ENCODE measurements around the gene PACRGL.
"Not testable (repeated sequence)": the region's sequence is repeated elsewhere in the genome, so short reads cannot be mapped to it uniquely, and the experiment has no call there.

Gene PACRGL

DNA sequence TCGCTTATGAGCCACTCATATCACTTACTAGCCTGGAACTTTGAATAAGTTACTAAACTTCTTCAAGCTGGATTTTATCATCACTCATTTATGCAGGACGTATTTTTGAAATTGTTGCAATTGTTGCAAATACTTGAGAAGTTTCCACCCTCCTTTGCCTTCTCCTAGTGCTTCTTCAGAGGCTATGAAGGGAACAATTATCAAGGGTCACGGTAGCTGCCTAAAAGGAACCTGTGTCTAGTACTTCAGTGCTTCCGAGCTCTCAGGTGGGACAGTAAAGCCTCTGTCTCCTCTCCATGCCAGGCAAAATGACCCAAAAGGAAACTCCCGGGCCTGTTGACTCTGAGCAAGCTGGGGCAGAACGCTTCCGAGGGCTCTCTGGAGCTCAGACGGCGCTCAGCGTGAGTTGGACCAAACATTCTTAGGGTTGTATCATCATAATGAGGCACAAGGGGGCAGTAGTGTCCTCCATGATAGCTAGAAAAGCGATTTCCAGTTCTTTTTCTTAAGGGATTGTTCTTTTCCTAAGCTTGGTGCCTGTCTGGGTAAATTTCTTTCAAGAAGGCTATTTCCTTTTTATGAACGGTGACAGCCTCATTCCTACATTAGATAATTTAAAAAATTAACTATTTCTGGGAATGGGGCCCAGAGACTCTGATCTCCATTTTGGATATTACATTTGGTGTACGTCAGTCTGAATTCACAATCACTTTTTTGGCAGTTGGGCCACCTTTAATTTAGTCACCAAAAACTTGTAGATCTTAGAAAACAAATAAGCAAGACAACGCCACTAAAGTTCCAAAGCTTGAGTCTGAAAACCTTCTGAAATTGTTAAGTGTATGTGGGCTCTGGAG is 73.1 kb downstream of the PACRGL start:
- no peak overlapping the region for H3K9ac ChIP-seq (ENCODE audit: low read length)
- H2AFZ ChIP-seq (ENCODE audit: low read depth, low read length, severe bottlenecking): no peak overlapping the region
- H3K9me3 ChIP-seq (ENCODE audit: insufficient read depth, low read length): no peaks in the 10 kb centered on the region
- H4K20me1 ChIP-seq (ENCODE audit: low read depth, low read length): no peaks in the 10 kb centered on the region
- no peaks in the 10 kb centered on the region for H3K9me2 ChIP-seq (replicated peaks; ENCODE audit: insufficient read depth, low read length)
- TF ChIP-seq, protein P1, sequence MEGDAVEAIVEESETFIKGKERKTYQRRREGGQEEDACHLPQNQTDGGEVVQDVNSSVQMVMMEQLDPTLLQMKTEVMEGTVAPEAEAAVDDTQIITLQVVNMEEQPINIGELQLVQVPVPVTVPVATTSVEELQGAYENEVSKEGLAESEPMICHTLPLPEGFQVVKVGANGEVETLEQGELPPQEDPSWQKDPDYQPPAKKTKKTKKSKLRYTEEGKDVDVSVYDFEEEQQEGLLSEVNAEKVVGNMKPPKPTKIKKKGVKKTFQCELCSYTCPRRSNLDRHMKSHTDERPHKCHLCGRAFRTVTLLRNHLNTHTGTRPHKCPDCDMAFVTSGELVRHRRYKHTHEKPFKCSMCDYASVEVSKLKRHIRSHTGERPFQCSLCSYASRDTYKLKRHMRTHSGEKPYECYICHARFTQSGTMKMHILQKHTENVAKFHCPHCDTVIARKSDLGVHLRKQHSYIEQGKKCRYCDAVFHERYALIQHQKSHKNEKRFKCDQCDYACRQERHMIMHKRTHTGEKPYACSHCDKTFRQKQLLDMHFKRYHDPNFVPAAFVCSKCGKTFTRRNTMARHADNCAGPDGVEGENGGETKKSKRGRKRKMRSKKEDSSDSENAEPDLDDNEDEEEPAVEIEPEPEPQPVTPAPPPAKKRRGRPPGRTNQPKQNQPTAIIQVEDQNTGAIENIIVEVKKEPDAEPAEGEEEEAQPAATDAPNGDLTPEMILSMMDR (IDR thresholded peaks at IDR 0.05; ENCODE audit: insufficient read depth, low read length, poor library complexity, severe bottlenecking): peak; percentile 35
- no peak for TF ChIP-seq EZH2phosphoT487 (conservative IDR thresholded peaks at IDR 0.05; ENCODE audit: low read length)
- H3F3A ChIP-seq (ENCODE audit: insufficient read depth): no peaks in the 10 kb centered on the region
- no peak overlapping the region for H3K27ac ChIP-seq (ENCODE audit: low read depth, low read length)
- H3K4me3 ChIP-seq (ENCODE audit: insufficient read depth, low read length, poor library complexity, severe bottlenecking): no peak overlapping the region
- no peaks in the 10 kb centered on the region for H3K36me3 ChIP-seq (ENCODE audit: low read length)
- H3K27me3 ChIP-seq (ENCODE audit: low read length): no peaks in the 10 kb centered on the region
- H3K4me2 ChIP-seq (ENCODE audit: low read depth, low read length, poor library complexity, severe bottlenecking): no peak overlapping the region
- no peaks in the 10 kb centered on the region for H3K79me2 ChIP-seq (ENCODE audit: insufficient read depth, low read length)

DNA sequence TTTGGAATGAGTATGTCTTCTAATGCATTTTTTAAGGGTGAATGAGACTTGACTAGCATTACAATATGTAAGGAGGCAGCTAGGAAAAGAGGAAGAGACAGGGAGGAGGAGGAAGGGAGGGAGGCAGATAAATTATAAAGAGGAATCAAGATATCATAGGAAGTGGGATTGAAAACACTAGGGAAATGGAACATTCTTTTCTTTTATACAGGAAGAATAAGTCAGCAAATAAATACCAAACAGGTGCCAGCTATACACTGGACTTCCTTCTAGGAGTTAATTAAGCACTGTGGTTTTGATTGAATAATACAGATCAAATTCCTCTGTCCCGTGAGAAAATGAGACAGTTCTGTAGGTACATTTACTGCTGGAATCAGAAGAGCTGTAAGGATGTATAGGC is 78.6 kb downstream of the PACRGL start:
- TF ChIP-seq, protein P1 (IDR thresholded peaks at IDR 0.05; ENCODE audit: insufficient read depth, low read length, poor library complexity, severe bottlenecking): no peak
- no peak for TF ChIP-seq EZH2phosphoT487 (conservative IDR thresholded peaks at IDR 0.05; ENCODE audit: low read length)
- H3K27ac ChIP-seq (ENCODE audit: low read depth, low read length): no peak overlapping the region
- no peak overlapping the region for H2AFZ ChIP-seq (ENCODE audit: low read depth, low read length, severe bottlenecking)
- no peaks in the 10 kb centered on the region for H3K79me2 ChIP-seq (ENCODE audit: insufficient read depth, low read length)
- H3K9me2 ChIP-seq (replicated peaks; ENCODE audit: insufficient read depth, low read length): no peaks in the 10 kb centered on the region
- no peak overlapping the region for H3K9ac ChIP-seq (ENCODE audit: low read length)
- H4K20me1 ChIP-seq (ENCODE audit: low read depth, low read length): no peaks in the 10 kb centered on the region
- H3K4me3 ChIP-seq (ENCODE audit: insufficient read depth, low read length, poor library complexity, severe bottlenecking): no peak overlapping the region
- H3K9me3 ChIP-seq (ENCODE audit: insufficient read depth, low read length): no peaks in the 10 kb centered on the region
- H3K4me2 ChIP-seq (ENCODE audit: low read depth, low read length, poor library complexity, severe bottlenecking): no peak overlapping the region
- no peaks in the 10 kb centered on the region for H3K36me3 ChIP-seq (ENCODE audit: low read length)
- no peaks in the 10 kb centered on the region for H3K27me3 ChIP-seq (ENCODE audit: low read length)
- no peaks in the 10 kb centered on the region for H3F3A ChIP-seq (ENCODE audit: insufficient read depth)

DNA sequence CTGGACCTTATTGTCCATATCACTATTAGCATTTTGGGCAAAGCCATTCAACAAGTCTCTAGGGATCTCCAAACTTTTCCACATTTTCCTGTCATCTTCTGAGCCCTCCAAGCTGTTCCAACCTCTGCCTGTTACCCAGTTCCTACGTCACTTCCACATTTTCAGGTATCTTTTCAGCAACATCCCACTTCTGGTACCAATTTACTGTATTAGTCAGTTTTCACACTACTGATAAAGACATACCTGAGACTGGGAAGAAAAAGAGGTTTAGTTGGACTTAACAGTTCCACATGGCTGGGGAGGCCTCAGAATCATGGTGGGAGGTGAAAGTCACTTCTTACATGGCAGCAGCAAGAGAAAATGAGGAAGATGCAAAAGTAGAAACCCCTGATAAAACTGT is 82.9 kb downstream of the PACRGL start:
- H4K20me1 ChIP-seq (ENCODE audit: low read depth, low read length); H3K27me3 ChIP-seq (ENCODE audit: low read length); H3K27ac ChIP-seq (ENCODE audit: low read depth, low read length); H3K4me2 ChIP-seq (ENCODE audit: low read depth, low read length, poor library complexity, severe bottlenecking); H3K4me3 ChIP-seq (ENCODE audit: insufficient read depth, low read length, poor library complexity, severe bottlenecking); H3K79me2 ChIP-seq (ENCODE audit: insufficient read depth, low read length); H3K9me3 ChIP-seq (ENCODE audit: insufficient read depth, low read length); H3K36me3 ChIP-seq (ENCODE audit: low read length); H3F3A ChIP-seq (ENCODE audit: insufficient read depth); H3K9ac ChIP-seq (ENCODE audit: low read length); H2AFZ ChIP-seq (ENCODE audit: low read depth, low read length, severe bottlenecking); H3K9me2 ChIP-seq (replicated peaks; ENCODE audit: insufficient read depth, low read length): not testable (repeated sequence)

DNA sequence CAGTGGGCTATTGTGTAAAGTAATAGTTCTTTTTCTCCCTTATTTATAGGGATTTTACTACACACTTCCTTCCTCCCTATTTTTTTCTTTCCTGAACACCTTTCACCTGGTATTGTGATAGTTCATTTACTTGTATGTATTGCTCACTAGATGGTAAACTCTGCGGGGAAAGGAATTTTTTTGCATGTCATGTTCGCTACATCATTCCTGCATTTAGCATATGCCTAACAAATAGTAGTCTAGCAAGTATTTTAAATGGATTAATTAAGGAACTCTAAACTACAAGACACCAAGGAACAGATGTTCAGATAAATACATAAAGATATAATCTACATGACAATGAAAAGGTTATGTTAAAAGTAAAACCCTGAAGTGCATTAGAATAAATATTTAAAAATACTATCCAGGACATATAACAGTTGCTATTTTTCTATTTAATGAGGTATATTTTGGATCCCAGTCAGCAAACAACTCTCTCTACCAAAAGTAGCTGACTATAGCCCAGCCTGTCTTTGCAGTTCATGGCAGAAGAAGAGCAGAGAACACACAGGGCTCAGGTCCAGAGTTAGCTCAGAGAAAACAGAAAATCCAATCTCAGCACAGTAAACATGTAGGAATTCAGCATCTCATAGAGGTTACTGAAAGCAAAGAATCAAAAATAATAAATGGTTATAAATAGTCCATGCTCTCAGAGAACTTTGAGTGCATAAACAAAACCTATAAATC is 87.8 kb downstream of the PACRGL start:
- no peaks in the 10 kb centered on the region for H3K79me2 ChIP-seq (ENCODE audit: insufficient read depth, low read length)
- no peak overlapping the region for H2AFZ ChIP-seq (ENCODE audit: low read depth, low read length, severe bottlenecking)
- H3K27me3 ChIP-seq (ENCODE audit: low read length): no peaks in the 10 kb centered on the region
- H3K36me3 ChIP-seq (ENCODE audit: low read length): no peaks in the 10 kb centered on the region
- no peaks in the 10 kb centered on the region for H3K9me2 ChIP-seq (replicated peaks; ENCODE audit: insufficient read depth, low read length)
- H4K20me1 ChIP-seq (ENCODE audit: low read depth, low read length): no peaks in the 10 kb centered on the region
- no peaks in the 10 kb centered on the region for H3K9me3 ChIP-seq (ENCODE audit: insufficient read depth, low read length)
- H3F3A ChIP-seq (ENCODE audit: insufficient read depth): no peaks in the 10 kb centered on the region
- no peak for TF ChIP-seq EZH2phosphoT487 (conservative IDR thresholded peaks at IDR 0.05; ENCODE audit: low read length)
- TF ChIP-seq, protein P1 (IDR thresholded peaks at IDR 0.05; ENCODE audit: insufficient read depth, low read length, poor library complexity, severe bottlenecking): no peak
- no peak overlapping the region for H3K4me3 ChIP-seq (ENCODE audit: insufficient read depth, low read length, poor library complexity, severe bottlenecking)
- H3K27ac ChIP-seq (ENCODE audit: low read depth, low read length): no peak overlapping the region
- H3K4me2 ChIP-seq (ENCODE audit: low read depth, low read length, poor library complexity, severe bottlenecking): no peak overlapping the region
- H3K9ac ChIP-seq (ENCODE audit: low read length): no peak overlapping the region

All from SU-DHL-6 (cell line).